Left ventricle myocardium superior (tissue), 1 donor: ENCODE measurements around the gene DDX4. TPM values are rescaled to one million over a fixed set of nuclear protein-coding genes. Genes with fewer than 3 reads are reported as not detected.
"Not testable (repeated sequence)": the region's sequence is repeated elsewhere in the genome, so short reads cannot be mapped to it uniquely, and the experiment has no call there.

Source experiments
- ATAC-seq: fragments of 200-7000 bp; cut with Tn5 transposase; one replicate; pipeline ENCODE4 v1.9.1; 2020; ENCODE audit warnings: mild to moderate bottlenecking, moderate library complexity
- DNase-seq: peaks from one replicate; pipeline ENCODE4 v3.0.0-alpha.2; 2020
- intact Hi-C: fragments of 100-400 bp; cut with micrococcal nuclease; formaldehyde crosslinking; loops from one replicate; pipeline ENCODE4 v1.11.0; 2022
- long read RNA-seq: library from polyadenylated mRNA; unstranded; transcript quantifications from one replicate; pipeline ENCODE4 v2.0.0, GENCODE V29; 2021
- total RNA-seq: library from RNA; stranded (reverse); fragmentation: NEBNext Ultra II Directional; extraction: Animal tissue kit (Norgen Biotek cat#: 25700); gene quantifications from one replicate; pipeline ENCODE4 v1.2.1, GENCODE V29; 2021
- donor health status: DM: no; HTN: yes; CAD: no; lungs with severe emphysema.

DDX4 gene
- total RNA-seq = not detected
- long read RNA-seq = 0 reads

DNA sequence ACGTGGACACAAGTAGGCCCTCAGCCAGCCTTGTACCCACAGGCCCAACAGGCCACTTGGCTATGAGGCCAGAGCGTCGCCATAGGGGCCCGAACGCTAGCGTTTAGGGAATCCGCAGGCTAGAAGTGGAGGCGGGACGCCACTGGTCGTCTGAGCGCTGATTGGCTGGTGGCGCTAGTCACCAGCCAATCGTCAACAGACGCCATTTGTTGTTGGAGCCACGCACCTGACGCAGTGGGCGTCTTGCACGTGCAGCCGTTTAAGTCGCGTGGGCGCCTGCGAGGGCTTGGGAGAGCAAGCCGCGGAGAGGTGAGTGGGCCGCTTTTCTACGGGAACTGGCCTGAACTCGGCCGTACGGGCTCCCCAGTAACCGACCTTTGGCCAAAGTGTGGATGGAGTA, at the start of gene DDX4:
TSS of gene DDX4 (plus strand) at position 269 of the 400 bp plus-strand sequence. CDS start 903 bp downstream, outside the sequence.
- ATAC-seq = no peak
- DNase-seq = no peak
- intact Hi-C loops = no loop called here

DNA sequence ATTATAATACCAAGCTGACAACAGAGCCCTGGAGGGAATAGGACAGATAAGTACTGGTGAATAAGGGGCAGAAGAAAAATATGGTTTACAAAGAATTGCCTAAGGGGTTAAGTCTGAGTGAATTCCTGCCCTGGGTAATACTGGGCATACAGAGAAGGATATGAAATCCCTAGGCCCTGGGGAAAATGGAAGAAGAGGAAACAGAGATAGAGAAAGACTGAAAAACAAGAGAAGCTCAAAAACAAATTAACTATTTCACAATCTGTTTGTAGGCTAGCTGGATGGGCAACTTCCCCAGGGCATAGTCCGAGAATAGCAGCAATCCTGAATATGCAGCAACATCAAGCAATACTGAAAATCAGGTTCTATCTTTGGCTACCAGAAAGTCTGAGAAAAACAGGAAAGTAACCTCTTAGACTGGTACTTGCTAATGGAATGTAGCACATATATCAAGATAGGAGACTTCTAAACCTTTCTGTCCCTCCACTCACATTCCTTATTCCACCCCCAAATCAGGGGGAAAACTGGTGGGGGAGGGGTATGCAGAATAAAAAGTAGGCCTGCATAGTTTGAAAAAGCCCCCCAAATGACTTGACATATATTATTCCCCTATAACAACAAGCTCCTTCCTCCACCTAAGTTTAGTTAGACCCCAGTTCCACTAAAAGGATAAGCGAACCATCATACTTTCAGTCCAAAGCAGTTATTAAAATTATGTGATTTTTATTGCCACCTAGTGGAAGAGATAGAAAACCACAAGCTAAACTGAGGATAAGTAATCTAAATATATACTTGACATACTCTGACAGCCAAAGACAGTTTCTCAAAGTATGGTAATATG, 46.4 kb upstream of the DDX4 start:
- intact Hi-C loops = loop anchor here (5.0 kb wide), 1 partner anchor 284 kb away; no protein-coding TSS in a partner anchor
- ATAC-seq = peak; percentile 85
- no peak for DNase-seq

DNA sequence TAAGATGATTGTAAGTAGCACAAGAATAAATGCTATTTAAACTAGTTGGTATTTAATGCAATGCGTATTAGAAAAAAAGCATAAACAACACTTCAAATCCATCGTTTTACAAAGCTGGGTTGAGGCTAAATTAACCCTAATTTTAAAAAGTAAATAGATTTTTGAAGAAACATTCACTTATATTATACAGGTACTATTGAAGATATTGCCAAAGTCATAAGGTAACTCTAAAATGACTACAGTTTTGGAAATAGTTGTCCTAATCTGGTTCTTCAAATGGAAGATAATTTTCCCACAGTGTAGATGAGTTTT, 45.8 kb upstream of the DDX4 start:
- ATAC-seq = no peak
- no peak for DNase-seq
- intact Hi-C loops = loop anchor here (5.0 kb wide), 1 partner anchor 285 kb away; no protein-coding TSS in a partner anchor

DNA sequence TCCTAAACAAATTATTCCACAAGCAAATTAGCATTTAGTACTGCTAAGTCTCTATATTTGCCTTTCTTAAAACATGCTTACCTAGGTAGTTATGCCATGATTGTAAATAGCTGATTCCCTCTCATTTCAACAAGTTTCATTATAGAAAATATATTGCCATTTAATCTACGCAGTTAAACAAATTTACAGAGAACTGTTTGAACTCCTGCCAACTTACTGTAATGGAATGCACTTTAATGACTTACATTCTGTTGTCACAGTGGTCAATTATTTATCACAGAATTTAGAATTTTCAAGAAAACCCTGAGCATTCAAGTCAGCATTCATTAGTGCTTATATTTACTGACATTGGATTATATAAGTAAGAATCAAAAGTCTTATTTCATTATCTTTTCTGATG, 45.4 kb upstream of the DDX4 start:
- intact Hi-C loops = loop anchor here (5.0 kb wide), 1 partner anchor 285 kb away; no protein-coding TSS in a partner anchor
- ATAC-seq = no peak
- DNase-seq = no peak

DNA sequence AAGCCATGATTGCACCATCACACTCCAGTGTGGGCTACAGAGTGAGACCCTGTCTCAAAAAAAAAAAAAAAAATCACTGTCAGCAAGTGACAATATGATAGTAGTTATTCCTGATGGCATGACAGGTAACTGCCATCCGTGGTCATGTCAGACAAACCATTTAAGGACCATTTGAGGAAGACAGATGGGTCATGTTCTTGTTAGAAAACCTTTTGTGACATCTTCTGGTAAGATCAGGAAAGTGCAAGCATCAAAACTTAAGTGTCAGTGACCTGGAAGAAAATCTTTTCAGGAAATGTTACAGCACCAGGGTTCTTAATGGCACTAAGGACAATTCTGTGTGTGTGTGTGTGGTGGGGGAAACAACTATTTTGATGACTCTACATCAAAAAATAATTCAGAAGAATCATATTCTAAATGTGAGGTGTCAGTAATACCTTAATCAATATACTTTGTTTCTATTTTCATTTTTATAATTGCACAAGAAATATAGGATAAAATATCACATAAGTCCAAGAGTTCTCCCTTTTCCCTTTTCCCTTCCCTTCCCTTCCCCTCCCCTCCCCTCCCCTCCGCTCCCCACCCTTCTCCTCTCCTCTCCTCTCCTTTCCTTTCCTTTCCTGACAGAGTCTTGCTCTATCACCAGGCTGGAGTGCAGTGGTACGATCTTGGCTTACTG, 43.6 kb upstream of the DDX4 start:
- no peak for DNase-seq
- peak; percentile 35 for ATAC-seq
- intact Hi-C loops = loop anchor here (5.0 kb wide), 1 partner anchor 287 kb away; no protein-coding TSS in a partner anchor

DNA sequence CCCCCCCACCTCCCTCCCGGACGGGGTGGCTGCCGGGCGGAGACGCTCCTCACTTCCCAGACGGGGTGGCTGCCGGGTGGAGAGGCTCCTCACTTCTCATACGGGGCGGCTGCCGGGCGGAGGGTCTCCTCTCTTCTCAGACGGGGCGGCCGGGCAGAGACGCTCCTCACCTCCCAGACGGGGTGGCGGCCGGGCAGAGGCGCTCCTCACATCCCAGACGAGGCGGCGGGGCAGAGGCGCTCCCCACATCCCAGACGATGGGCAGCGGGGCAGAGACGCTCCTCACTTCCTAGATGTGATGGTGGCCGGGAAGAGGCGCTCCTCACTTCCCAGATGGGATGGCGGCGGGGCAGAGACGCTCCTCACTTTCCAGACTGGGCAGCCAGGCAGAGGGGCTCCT, 41.2 kb upstream of the DDX4 start:
- ATAC-seq, intact Hi-C loops, DNase-seq: not testable (repeated sequence)

DNA sequence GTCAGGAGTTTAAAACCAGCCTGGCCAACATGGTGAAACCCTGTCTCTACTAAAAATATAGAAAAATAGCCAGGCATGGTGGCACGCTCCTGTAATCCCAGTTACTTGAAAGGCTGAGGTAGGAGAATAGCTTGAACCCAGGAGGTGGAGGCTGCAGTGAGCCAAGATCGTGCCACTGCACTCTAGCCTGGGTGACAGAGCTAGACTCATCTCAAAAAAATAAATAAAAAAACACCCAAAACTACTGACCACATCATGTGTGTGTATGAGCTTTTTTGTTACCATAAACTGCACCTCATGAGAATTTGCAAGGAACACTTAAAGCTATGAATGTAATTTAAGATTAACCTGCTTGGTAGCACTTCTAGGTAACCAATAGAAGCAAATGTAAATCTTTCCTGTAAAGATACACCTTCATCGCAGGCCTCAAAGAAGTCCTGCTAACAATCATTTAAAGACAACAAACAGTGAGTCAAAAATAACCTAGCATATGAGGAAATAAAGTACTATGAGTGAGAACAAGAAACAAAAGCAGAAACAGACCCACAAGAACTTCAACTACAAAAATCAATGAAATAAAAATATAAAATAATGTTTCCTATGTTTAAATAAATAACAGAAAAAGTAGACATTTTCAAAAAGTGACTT, 38.7 kb upstream of the DDX4 start:
- intact Hi-C loops = no loop called here
- ATAC-seq = no peak
- DNase-seq = no peak

DNA sequence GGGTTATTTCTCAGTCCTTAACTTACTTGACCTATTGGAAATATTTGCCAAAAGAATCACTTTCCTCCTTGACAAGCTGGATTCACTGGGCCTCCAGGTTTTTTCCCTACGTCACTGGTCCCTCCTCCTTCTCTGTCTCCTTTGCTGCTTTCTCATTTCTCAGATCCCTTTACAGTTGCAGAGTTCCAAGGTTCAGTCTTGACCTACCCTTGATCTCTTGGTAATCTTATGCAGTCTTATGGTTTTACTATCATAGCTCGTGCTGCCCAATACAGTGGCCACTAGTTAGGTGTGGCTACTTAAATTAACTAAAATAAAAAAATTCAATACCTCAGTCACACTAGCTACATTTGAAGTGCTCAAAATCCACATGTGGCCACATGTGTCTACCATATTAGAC, 37.1 kb upstream of the DDX4 start:
- no peak for DNase-seq
- peak; percentile 19 for ATAC-seq
- intact Hi-C loops = no loop called here

DNA sequence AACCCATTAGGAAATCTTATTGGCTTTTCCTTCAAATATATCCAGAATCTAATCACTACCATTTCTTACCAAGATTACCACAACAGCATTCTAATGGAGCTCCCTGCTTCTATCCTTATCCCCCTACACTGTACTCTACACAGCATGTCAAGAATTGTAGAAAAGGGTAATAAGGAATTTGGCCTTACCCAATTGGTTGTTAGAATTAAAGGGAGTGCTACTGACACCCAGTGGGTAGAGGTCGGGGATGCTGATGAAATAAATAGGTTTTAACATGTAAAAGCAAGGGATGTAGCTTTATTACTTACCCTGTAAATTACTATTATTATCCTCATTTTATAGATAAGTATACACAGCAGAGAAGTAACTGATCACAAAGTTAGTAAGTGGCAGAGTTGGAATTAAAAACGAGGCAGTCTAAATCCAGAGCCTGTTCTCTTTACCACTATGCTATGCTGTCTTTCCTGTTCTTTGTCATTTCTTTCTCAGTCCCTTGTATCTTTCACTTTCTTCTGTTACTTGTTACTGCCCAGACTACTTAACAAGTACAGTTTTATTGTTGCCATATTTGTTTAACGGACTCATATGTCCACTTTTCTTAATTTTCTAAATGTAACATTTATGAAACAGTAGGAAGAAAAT, 36.3 kb upstream of the DDX4 start:
- no peak for DNase-seq
- intact Hi-C loops = no loop called here
- ATAC-seq = no peak

DNA sequence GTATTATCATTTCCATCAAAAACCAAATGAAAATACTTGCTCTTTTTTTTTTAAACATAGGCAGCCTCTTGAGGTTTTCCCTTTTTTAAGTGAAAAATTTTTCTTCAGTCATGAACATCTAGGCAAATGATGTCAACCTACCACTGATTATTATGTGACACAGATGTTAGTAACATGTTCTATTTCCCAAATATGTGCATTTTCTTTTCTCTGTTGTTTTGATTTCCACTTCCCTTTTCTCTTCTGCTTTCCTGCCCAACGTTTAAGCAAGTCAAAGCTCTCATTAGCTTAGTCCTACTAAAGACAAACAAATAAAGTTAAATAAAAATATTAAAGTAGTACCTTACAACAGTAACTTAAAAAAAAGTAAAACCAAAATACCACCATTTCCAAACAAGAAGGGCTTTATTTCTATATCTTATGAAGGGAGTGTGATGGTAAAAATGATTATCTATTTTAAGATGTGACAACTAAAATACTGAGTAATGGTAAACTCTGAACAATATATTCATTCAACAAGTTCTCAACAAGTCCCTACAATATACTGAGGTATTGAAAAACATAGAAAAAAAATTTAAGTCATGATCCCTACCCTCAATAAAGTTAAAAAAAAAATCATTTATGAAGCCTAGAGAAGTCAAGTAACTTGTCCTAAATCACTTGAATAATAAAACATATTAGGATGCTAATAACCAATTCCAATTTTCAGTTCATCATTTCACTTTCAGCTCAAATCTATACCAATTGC, 35.1 kb upstream of the DDX4 start:
- intact Hi-C loops = no loop called here
- ATAC-seq = no peak
- DNase-seq = no peak

DNA sequence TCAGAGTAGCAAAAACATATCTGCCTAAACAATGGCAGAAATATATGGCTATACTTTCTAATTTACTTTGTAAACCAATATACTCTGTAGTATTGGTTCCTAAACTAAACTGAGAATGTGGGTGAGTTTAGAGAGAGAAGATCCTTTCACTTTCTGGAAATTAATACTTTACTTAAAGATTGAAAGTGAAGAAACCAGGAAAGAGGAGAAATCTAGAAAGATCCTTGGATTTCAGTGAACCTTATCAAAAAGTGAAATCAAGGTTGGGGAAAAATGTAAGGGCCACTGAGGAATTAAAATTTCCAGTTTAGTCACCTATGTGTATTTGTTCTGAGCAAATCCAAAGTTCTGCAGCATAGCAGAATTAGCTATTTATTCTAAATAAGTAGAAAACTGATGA, 31.6 kb upstream of the DDX4 start:
- DNase-seq = no peak
- ATAC-seq = no peak
- intact Hi-C loops = no loop called here

DNA sequence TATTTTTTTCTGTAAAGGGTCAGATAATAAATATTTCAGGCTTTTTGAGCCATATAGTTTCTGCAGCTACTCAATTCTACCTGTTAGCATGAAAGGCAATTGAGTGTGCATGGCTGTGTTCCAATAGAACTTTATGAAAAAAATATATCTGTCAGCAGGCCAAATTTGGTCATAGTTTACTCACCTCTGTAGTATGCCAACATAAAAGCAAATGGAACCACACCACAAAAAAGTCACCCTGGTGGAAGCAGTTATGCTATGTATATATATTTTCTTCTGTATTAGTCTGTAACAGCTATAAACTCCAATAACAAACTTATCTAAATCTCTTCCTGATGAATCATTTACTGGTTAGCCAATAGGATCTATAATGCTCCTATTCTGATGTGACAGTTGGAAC, 29.1 kb upstream of the DDX4 start:
- DNase-seq (no peak), ATAC-seq (no peak)
- intact Hi-C loops = no loop called here

DNA sequence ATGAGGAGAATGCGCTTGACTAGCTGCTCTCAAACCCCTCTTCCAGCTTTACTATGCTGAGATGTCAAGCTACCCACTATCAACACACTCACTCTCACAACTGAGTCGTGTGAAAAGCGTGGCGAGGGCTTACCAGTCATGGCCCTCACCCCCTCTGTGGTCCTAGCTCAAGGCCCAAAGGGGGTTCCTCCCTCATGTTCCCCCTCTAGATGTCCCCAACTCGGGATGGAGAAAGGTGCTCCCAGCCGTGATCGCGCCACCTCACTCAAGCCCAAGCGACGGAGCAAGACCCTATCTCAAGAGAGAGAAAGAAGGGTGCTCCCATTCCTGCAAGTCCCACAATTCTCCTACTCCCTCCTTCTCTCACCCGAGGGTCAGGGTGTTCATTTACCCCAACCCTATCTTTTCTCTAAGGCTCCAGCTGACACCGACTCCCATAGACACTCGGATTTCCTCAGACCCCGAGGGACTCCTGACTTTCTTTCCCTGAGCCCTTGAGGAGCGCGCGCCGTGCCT, 26.3 kb upstream of the DDX4 start:
- intact Hi-C loops = no loop called here
- DNase-seq (no peak), ATAC-seq (no peak)

DNA sequence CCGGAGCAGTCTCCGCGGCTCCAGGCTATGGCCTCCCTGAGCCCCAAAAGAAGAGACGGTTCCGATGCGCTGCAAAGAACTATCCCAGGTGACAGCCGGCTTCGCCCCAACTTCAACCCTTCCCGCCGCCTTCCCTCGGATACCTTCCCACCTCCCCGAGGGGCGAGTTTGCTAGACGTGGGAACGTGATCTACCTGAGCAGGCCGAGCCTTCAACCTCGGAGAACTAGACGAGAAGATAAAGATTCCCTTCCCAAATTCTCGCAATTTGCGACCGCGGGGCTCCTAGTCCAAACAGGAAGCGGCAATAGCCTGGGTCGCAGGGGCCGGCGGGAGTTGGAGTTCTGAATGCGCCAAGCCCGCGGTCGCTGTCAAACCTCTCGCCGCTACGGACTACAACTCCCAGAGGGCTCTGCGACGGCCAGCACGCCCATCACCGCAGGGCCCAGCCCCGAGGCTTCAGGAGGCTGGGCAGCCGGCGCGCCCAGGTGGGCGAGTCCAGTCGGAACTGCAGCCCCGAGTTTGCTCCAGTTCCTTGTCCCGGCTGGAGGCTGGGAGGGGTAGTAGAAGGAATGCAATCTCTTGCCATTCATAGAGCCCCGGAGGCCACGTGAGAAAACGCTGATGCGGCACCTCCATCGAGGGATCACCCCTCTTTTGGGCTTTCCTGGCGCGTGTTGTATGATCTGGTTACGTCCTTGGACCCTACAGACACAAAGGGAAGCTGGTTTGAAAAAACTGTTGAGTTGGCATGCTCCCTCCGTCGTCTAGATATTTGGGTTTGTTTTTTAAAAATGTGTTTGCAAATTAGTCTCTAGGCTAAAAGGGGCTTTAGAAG, 25.6 kb upstream of the DDX4 start, which contains the start of gene SLC38A9:
TSS of gene SLC38A9 (minus strand) at position 302 of the 837 bp plus-strand sequence. CDS start 14,366 bp downstream, outside the sequence.
- DNase-seq (peak; percentile 97), ATAC-seq (peak; percentile 100)
- intact Hi-C loops = no loop called here

DNA sequence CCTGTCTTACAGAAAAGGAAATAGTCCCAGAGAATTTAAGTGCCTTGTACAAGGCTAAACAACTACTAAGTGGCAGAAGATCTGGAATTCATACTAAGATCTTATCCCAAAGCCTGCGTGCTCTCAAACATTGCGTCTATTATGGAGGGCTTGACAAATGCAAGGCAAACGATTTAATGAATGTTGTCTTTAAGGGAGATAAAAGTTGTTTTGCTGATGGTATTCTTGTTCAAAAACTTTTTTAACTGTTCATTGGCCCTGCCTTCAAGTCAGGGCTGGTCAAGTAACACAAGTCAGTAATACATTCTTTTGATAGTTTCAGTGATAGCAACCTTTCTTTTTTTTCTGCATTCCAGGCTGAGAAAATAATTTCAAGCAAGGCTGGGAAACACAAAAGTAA, 24.0 kb upstream of the DDX4 start:
- intact Hi-C loops = no loop called here
- no peak for ATAC-seq
- DNase-seq = no peak

DNA sequence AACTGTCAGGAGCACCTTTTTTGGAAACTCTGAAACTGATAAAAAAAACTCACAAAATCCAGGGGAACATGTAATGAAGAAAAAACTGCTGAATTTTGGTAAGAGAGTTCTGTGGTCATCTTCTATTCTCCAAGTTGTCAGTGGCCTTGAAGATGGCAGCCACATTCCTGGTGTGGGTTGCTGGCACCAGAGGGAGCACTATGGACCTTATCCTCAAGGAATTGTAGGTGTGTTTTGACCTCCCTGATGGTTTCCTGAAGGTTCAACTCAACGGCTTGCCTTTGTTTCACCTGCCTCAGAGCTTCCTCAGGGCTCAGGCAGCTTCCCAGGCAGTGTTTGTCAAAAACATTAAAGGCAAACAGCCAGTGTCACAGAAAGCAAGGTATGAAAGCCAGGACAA, 23.5 kb upstream of the DDX4 start:
- intact Hi-C loops = no loop called here

DNA sequence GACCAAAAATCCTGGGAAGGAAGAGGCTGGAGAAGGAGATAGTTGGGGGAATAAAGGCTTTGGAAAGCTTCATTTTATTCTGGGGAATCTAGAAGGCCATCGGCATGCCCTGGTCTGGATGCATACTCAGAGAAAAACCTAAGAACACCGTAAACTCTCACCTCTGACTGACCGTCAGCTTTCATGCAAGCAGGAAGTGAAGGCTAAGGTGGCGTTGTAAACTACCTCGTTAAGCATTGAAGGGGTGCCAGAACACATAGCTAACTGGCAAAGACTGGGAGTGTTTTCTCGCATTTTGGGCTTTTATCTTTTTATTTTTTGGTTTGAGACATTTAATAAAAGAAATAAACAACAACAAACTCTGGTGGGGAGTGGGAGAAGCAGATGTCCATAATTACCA, 23.1 kb upstream of the DDX4 start:
- DNase-seq = no peak
- ATAC-seq = no peak
- intact Hi-C loops = no loop called here

More for the DNA sequence above, 23.5 kb upstream of the DDX4 start:
- DNase-seq (no peak), ATAC-seq (no peak)
